ENCODE data around the gene ABLIM3.

ABLIM3 gene

GRCh38 chr5:149267241-149267973 lies 126.1 kb downstream of the ABLIM3 start:
- Histone ChIP-seq H3K79me2 (ENCODE audit: low read length) (no peaks in the 10 kb centered on the region), H3K4me3 (ENCODE audit: low read length) (no peak overlapping the region), H3K27ac (ENCODE audit: low read length) (no peak overlapping the region), H4K20me1 (ENCODE audit: insufficient read depth, low read length) (no peaks in the 10 kb centered on the region), H3K9me3 (replicated peaks; ENCODE audit: insufficient read depth, low read length) (no peaks in the 10 kb centered on the region), H3K4me1 (ENCODE audit: low read length) (peaks cover 8% of the 10 kb centered on the region), H3K9ac (ENCODE audit: low read length) (no peak overlapping the region), H3F3A (ENCODE audit: insufficient read depth, low read length) (peaks cover 4% of the 10 kb centered on the region; the same call in 1 of the 2 replicates), H3K36me3 (replicated peaks; ENCODE audit: insufficient read depth, low read length) (no peaks in the 10 kb centered on the region), H3K27me3 (replicated peaks; ENCODE audit: insufficient read depth, low read length) (no peaks in the 10 kb centered on the region), H3K4me2 (ENCODE audit: low read depth, low read length) (no peak overlapping the region), H3K9me2 (replicated peaks; ENCODE audit: insufficient read depth, low read length) (no peaks in the 10 kb centered on the region), H2AFZ (ENCODE audit: low read length) (no peak overlapping the region)
- DNase-seq, result no peak
- TF ChIP-seq EZH2 (optimal IDR thresholded peaks at IDR 0.05; ENCODE audit: low read depth, low read length), result no peak
- TF ChIP-seq CTCF (IDR thresholded peaks at IDR 0.05; ENCODE audit: low read length), result no peak
- no peak for TF ChIP-seq EZH2phosphoT487 (IDR thresholded peaks at IDR 0.05; ENCODE audit: low read length)

- Histone ChIP-seq H3K9me2 (replicated peaks; ENCODE audit: insufficient read depth, low read length) (no peaks in the 10 kb centered on the region), H3K4me3 (ENCODE audit: low read length) (no peak overlapping the region), H3K4me2 (ENCODE audit: low read depth, low read length) (no peak overlapping the region), H3F3A (ENCODE audit: insufficient read depth, low read length) (peaks cover 4% of the 10 kb centered on the region; the same call in 1 of the 2 replicates), H3K36me3 (replicated peaks; ENCODE audit: insufficient read depth, low read length) (no peaks in the 10 kb centered on the region), H4K20me1 (ENCODE audit: insufficient read depth, low read length) (no peaks in the 10 kb centered on the region), H3K79me2 (ENCODE audit: low read length) (no peaks in the 10 kb centered on the region), H3K27me3 (replicated peaks; ENCODE audit: insufficient read depth, low read length) (no peaks in the 10 kb centered on the region), H3K9me3 (replicated peaks; ENCODE audit: insufficient read depth, low read length) (no peaks in the 10 kb centered on the region), H2AFZ (ENCODE audit: low read length) (no peak overlapping the region), H3K27ac (ENCODE audit: low read length) (no peak overlapping the region), H3K9ac (ENCODE audit: low read length) (no peak overlapping the region), H3K4me1 (ENCODE audit: low read length) (peaks cover 5% of the 10 kb centered on the region)
- peak; percentile 65 for DNase-seq
- TF ChIP-seq EZH2 (optimal IDR thresholded peaks at IDR 0.05; ENCODE audit: low read depth, low read length), result no peak
- peak; percentile 71 for TF ChIP-seq CTCF (IDR thresholded peaks at IDR 0.05; ENCODE audit: low read length)
- TF ChIP-seq EZH2phosphoT487 (IDR thresholded peaks at IDR 0.05; ENCODE audit: low read length), result no peak
These were observed 127.8 kb downstream of the ABLIM3 start for GRCh38 chr5:149268928-149269557.

- TF ChIP-seq CTCF (IDR thresholded peaks at IDR 0.05; ENCODE audit: low read length) (no peak), EZH2 (optimal IDR thresholded peaks at IDR 0.05; ENCODE audit: low read depth, low read length) (no peak), EZH2phosphoT487 (IDR thresholded peaks at IDR 0.05; ENCODE audit: low read length) (no peak)
- Histone ChIP-seq H4K20me1 (ENCODE audit: insufficient read depth, low read length) (no peaks in the 10 kb centered on the region), H2AFZ (ENCODE audit: low read length) (no peak overlapping the region), H3K36me3 (replicated peaks; ENCODE audit: insufficient read depth, low read length) (no peaks in the 10 kb centered on the region), H3K27me3 (replicated peaks; ENCODE audit: insufficient read depth, low read length) (no peaks in the 10 kb centered on the region), H3K9me2 (replicated peaks; ENCODE audit: insufficient read depth, low read length) (no peaks in the 10 kb centered on the region), H3K9ac (ENCODE audit: low read length) (no peak overlapping the region), H3F3A (ENCODE audit: insufficient read depth, low read length) (no peaks in the 10 kb centered on the region), H3K9me3 (replicated peaks; ENCODE audit: insufficient read depth, low read length) (no peaks in the 10 kb centered on the region), H3K79me2 (ENCODE audit: low read length) (no peaks in the 10 kb centered on the region), H3K4me2 (ENCODE audit: low read depth, low read length) (no peak overlapping the region), H3K4me1 (ENCODE audit: low read length) (no peaks in the 10 kb centered on the region), H3K4me3 (ENCODE audit: low read length) (no peak overlapping the region), H3K27ac (ENCODE audit: low read length) (no peak overlapping the region)
- DNase-seq, result no peak
These were observed 130.0 kb downstream of the ABLIM3 start for GRCh38 chr5:149271195-149271715.

Measured in MM.1S (cell line).